Large intestine (tissue), 3 donors: ENCODE results near the gene NEURL1B. TPM values are rescaled to one million over a fixed set of nuclear protein-coding genes. Genes with fewer than 3 reads are reported as not detected.
A peak's percentile ranks its signal among the peaks of the same experiment; 100 is the strongest.

ENCODE experiments used
- DNase-seq, 2 donors: peaks; one replicate each; pipeline versions ENCODE4 v3.0.0 to v3.0.0-alpha.2; 2013
- H3K27ac ChIP-seq: one replicate; pipeline ENCODE4 v1.5.1; 2013; ENCODE audit warnings: low read length
- H3K27me3 ChIP-seq: 2 replicates; pipeline ENCODE4 v1.6.1; 2013; ENCODE audit warnings: low read length; ENCODE audit not compliant: control insufficient read depth, insufficient read depth
- H3K36me3 ChIP-seq: 2 replicates; pipeline ENCODE4 v1.6.1; 2013; ENCODE audit warnings: low read length; ENCODE audit not compliant: control insufficient read depth, insufficient read depth
- H3K4me1 ChIP-seq: one replicate; pipeline ENCODE4 v1.6.1; 2013; ENCODE audit warnings: low read length; ENCODE audit not compliant: control insufficient read depth, insufficient read depth
- H3K4me3 ChIP-seq: one replicate; pipeline ENCODE4 v1.5.1; 2013; ENCODE audit warnings: low read length
- H3K9me3 ChIP-seq: one replicate; pipeline ENCODE4 v1.6.1; 2013; ENCODE audit warnings: mild to moderate bottlenecking, low read depth, low read length, moderate library complexity; ENCODE audit not compliant: control insufficient read depth
- WGBS: methylation state at CpG from one replicate; pipeline ENCODE4 v1.1.5; 2013; ENCODE audit warnings: low lambda C conversion rate; ENCODE audit not compliant: insufficient coverage; 5-methylcytosine and 5-hydroxymethylcytosine counted together
- polyA plus RNA-seq: library from polyadenylated mRNA; unstranded; fragments of 120-200 nt; gene quantifications from one replicate; pipeline ENCODE4 v1.2.1, GENCODE V29; 2013

NEURL1B gene
- polyA plus RNA-seq, 1 donor: 13.5 TPM

- Histone ChIP-seq H3K27me3 (no peaks in the 10 kb centered on the region), H3K27ac (no peak overlapping the region), H3K9me3 (no peaks in the 10 kb centered on the region), H3K4me3 (no peak overlapping the region), H3K36me3 (no peaks in the 10 kb centered on the region), H3K4me1 (peaks cover 19% of the 10 kb centered on the region)
- WGBS: no CpG with 5 or more reads among the region's 9 CpGs
- no peak for DNase-seq
Measured at GRCh38 chr5:172731680-172732074, 90.6 kb downstream of the NEURL1B start.

GRCh38 chr5:172732201-172732865 is 91.3 kb downstream of the NEURL1B start:
- Histone ChIP-seq H3K9me3 (no peaks in the 10 kb centered on the region), H3K27me3 (no peaks in the 10 kb centered on the region), H3K27ac (no peak overlapping the region), H3K4me3 (no peak overlapping the region), H3K4me1 (peaks cover 19% of the 10 kb centered on the region), H3K36me3 (no peaks in the 10 kb centered on the region)
- WGBS: 100% methylated on average over 1 of the region's 14 CpGs
- DNase-seq: no peak

DNA sequence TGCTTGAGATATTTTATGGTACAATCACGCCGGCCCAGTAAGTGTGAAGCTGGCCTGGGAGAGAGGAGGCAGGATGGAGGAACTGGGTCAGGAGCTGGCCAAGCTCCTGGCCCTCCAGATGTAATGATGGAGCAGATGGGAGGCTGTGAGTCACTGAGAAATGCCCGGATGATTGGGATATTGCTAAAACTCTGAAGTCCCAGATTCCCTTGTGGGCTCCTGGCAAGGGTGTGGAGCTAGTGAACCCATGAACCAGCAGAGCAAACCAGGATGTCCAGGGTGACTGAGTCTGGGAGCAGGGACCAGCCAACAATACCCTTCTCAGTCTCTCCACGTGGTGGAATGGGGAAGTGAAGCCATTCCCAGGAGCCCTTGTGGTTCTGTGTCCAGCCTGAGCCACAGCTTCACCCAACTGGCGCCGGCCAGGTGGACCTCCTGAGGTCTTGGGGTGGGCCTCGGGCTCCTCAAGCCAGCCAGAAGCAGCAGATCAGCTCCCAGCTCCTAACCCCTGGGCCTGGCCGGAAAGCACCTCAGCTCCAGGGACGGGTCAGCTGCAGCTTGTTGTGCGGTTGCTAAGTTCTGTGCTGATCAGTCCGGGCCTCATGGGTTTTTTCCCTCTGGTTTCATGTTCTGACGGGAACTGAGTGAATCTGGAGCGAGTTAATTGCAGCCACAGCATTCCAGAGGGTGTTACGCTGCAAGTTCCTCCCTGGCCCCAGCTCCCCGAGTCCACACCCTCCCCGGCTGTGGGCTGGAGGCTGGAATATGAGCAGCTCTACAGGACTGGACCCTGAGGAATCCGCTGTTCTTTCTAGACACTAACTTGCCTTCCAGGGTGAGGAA is 92.3 kb downstream of the NEURL1B start:
- no peak overlapping the region for H3K4me3 ChIP-seq
- H3K27me3 ChIP-seq: no peaks in the 10 kb centered on the region
- peak overlapping the region; percentile 88 for H3K27ac ChIP-seq
- DNase-seq: peak; percentile 83 to 89
- H3K36me3 ChIP-seq: no peaks in the 10 kb centered on the region
- H3K4me1 ChIP-seq: peaks cover 19% of the 10 kb centered on the region
- no peaks in the 10 kb centered on the region for H3K9me3 ChIP-seq
- WGBS: no CpG with 5 or more reads among the region's 17 CpGs

DNA sequence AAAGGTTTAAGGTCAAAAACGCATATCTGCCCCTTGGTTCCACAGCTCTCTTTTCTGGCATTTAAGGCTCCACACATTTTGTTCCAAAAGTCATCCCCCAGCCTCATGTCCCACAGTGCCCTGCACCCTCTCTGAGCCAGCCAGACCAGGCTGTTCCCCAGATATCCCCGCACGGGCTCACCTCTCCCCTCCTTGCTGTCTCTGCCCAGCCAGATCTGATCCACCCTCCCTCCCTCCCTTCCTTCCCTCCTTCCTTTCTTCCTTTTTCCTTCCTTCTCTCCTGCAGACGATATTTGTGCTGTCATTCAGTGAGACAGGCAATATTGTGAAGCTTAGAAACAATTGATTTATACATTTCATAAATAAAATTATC is 92.9 kb downstream of the NEURL1B start:
- 67% methylated on average over 1 of the region's 4 CpGs for WGBS
- H3K27ac ChIP-seq: peak overlapping the region; percentile 88
- no peaks in the 10 kb centered on the region for H3K27me3 ChIP-seq
- H3K4me3 ChIP-seq: no peak overlapping the region
- H3K36me3 ChIP-seq: no peaks in the 10 kb centered on the region
- H3K9me3 ChIP-seq: no peaks in the 10 kb centered on the region
- DNase-seq: no peak
- H3K4me1 ChIP-seq: peaks cover 19% of the 10 kb centered on the region

GRCh38 chr5:172735141-172735831 is 94.2 kb downstream of the NEURL1B start:
- no peaks in the 10 kb centered on the region for H3K9me3 ChIP-seq
- H3K4me3 ChIP-seq: no peak overlapping the region
- WGBS: no CpG with 5 or more reads among the region's 12 CpGs
- H3K4me1 ChIP-seq: peaks cover 19% of the 10 kb centered on the region
- no peak overlapping the region for H3K27ac ChIP-seq
- H3K27me3 ChIP-seq: no peaks in the 10 kb centered on the region
- no peaks in the 10 kb centered on the region for H3K36me3 ChIP-seq
- no peak for DNase-seq

DNA sequence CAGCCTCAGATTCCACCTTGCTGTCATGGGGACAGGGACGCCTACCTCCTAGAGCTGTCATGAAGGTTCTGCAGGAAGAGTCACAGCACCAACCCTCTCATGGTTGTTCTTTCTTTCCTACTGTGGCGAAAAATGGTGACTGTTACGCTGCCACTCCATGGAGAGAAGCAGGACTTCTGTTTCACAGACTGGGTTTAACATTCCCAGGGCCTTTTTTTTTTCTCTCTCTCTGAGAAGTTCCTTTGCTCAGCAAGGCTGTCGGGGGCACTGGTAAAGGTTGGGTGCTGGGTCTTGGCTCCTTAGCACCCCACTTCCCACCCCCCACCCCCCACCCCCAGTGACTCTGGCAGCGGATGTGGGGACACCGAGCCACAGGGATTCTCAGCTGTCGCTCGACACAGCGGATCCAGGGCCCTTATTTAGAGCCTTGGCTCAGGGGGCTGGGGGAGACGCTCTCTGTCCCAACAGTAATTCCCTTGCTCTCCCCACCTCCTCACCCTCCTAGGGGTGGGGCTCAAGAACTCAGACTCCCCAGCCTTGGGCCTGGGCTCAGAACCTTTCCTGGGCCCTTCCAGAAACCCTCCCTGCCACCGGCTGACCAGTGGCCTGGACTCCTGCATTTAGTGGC is 95.6 kb downstream of the NEURL1B start:
- Histone ChIP-seq H3K36me3 (no peaks in the 10 kb centered on the region), H3K9me3 (no peaks in the 10 kb centered on the region), H3K4me1 (peaks cover 19% of the 10 kb centered on the region), H3K27me3 (no peaks in the 10 kb centered on the region), H3K4me3 (no peak overlapping the region), H3K27ac (peak overlapping the region; percentile 59)
- no peak for DNase-seq
- 60% methylated on average over 1 of the region's 11 CpGs for WGBS

GRCh38 chr5:172739375-172739774 is 98.3 kb downstream of the NEURL1B start:
- Histone ChIP-seq H3K4me3 (no peak overlapping the region), H3K9me3 (no peaks in the 10 kb centered on the region), H3K27ac (no peak overlapping the region), H3K4me1 (peaks cover 4% of the 10 kb centered on the region), H3K27me3 (no peaks in the 10 kb centered on the region), H3K36me3 (no peaks in the 10 kb centered on the region)
- no peak for DNase-seq
- no CpG with 5 or more reads among the region's 6 CpGs for WGBS

GRCh38 chr5:172740428-172741205 is 99.6 kb downstream of the NEURL1B start:
- no peaks in the 10 kb centered on the region for H3K27me3 ChIP-seq
- 96% methylated on average over 5 of the region's 15 CpGs for WGBS
- H3K36me3 ChIP-seq: no peaks in the 10 kb centered on the region
- H3K27ac ChIP-seq: peak overlapping the region; percentile 8
- DNase-seq: peak in 1 of 2 donors; percentile 34
- H3K4me3 ChIP-seq: no peak overlapping the region
- peaks cover 4% of the 10 kb centered on the region for H3K4me1 ChIP-seq
- no peaks in the 10 kb centered on the region for H3K9me3 ChIP-seq
